ENCODE data around the gene ACACB.

The ACACB gene

DNA sequence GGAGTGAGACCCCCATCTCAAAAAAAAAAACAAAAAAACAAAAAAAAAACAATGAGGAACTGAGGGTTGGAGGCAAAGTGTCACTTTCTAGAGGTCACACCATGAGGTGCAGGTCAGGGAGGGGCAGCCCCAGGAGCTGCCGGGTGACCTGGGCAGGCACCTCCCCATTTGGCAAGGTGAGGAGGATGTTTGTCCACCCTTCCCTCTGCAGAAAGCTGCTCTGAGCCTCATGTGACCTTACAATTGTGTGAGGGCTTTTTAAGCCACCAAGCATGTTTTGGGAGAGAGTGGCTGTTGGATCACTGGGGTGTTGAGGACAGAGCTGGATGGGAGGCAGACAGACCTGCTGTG lies 143.1 kb downstream of the ACACB start:
- TF ChIP-seq, protein P1, sequence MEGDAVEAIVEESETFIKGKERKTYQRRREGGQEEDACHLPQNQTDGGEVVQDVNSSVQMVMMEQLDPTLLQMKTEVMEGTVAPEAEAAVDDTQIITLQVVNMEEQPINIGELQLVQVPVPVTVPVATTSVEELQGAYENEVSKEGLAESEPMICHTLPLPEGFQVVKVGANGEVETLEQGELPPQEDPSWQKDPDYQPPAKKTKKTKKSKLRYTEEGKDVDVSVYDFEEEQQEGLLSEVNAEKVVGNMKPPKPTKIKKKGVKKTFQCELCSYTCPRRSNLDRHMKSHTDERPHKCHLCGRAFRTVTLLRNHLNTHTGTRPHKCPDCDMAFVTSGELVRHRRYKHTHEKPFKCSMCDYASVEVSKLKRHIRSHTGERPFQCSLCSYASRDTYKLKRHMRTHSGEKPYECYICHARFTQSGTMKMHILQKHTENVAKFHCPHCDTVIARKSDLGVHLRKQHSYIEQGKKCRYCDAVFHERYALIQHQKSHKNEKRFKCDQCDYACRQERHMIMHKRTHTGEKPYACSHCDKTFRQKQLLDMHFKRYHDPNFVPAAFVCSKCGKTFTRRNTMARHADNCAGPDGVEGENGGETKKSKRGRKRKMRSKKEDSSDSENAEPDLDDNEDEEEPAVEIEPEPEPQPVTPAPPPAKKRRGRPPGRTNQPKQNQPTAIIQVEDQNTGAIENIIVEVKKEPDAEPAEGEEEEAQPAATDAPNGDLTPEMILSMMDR (IDR thresholded peaks at IDR 0.05; ENCODE audit: control extremely low read depth, extremely low read depth, low read depth, missing control alignments) = no peak
- no peak for DNase-seq (ENCODE audit: extremely low spot score)
- CTCF ChIA-PET = no interaction called here
- POLR2A ChIA-PET = no interaction called here

DNA sequence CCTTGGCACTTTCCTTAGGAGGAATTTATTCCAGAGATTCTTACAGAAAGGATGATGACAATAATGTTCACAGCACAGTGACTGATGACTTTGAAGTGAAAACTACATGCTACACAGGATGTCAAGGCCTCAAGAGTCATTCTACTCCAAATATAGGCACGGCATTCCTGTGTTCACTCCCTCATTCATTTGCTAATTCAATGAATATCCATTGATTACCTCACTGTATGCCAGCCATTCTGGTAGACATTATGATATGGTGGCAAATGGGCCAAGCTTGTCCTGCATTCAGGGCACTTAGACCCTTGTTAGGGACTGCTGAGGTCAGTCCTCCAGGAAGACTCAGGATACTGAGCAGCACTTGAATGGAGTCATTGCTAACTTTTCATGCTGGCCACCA lies 144.7 kb downstream of the ACACB start:
- POLR2A ChIA-PET = no interaction called here
- TF ChIP-seq, protein P1 (IDR thresholded peaks at IDR 0.05; ENCODE audit: control extremely low read depth, extremely low read depth, low read depth, missing control alignments) = no peak
- DNase-seq (ENCODE audit: extremely low spot score) = no peak
- CTCF ChIA-PET = interaction anchor here (1.7 kb wide), 1 partner anchor 8 kb away, joined by 9 read pairs; no protein-coding TSS in a partner anchor

DNA sequence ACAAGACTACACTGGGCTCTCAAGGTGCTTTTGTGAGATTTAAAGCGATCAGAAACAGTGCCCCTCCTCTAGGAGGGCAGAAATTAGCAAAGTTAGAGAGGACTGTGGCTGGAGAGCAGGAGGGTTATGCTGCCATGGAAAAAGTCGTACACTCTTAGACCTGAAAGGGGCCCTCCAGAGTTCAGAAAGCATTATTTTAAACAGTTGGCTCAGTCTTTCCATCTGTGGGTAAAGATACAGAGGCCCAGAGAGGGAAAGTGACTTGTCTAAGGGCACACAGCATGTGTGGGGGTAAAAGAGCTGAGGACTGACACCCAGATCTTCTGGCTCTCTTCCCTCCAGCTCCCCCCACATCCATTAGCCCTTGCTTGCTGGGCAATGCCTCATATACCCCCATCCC lies 145.6 kb downstream of the ACACB start:
- DNase-seq (ENCODE audit: extremely low spot score) = no peak
- TF ChIP-seq, protein P1 (IDR thresholded peaks at IDR 0.05; ENCODE audit: control extremely low read depth, extremely low read depth, low read depth, missing control alignments) = no peak
- ChIA-PET CTCF (interaction anchor here (0.7 to 4.5 kb wide), 5 partner anchors 9 to 132 kb away, joined by 3 to 42 read pairs (median 5); no protein-coding TSS in a partner anchor), POLR2A (no interaction called here)

DNA sequence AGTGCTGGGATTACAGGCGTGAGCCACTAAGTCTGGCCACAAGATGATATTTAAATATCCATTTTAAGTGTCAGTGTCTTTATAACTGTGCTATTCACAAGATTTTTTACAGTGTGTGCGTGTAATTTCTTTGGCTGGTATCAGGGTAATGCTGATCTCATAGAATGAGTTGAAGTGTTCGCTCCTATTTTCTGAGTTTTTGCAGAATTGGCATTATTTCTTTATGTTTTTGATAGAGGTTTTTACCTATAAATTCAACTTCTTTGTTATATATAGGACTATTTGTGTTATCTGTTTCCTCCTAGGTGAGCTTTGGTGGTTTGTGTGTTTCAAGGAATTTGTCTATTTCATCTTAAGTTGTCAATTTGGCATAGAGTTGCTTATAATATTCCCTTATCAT lies 147.1 kb downstream of the ACACB start:
- CTCF ChIA-PET = interaction anchor here (0.7 to 4.5 kb wide), 13 partner anchors 11 to 512 kb away, joined by 3 to 42 read pairs (median 4); no protein-coding TSS in a partner anchor
- POLR2A ChIA-PET = no interaction called here
- DNase-seq (ENCODE audit: extremely low spot score) = no peak
- TF ChIP-seq, protein P1 (IDR thresholded peaks at IDR 0.05; ENCODE audit: control extremely low read depth, extremely low read depth, low read depth, missing control alignments) = no peak

DNA sequence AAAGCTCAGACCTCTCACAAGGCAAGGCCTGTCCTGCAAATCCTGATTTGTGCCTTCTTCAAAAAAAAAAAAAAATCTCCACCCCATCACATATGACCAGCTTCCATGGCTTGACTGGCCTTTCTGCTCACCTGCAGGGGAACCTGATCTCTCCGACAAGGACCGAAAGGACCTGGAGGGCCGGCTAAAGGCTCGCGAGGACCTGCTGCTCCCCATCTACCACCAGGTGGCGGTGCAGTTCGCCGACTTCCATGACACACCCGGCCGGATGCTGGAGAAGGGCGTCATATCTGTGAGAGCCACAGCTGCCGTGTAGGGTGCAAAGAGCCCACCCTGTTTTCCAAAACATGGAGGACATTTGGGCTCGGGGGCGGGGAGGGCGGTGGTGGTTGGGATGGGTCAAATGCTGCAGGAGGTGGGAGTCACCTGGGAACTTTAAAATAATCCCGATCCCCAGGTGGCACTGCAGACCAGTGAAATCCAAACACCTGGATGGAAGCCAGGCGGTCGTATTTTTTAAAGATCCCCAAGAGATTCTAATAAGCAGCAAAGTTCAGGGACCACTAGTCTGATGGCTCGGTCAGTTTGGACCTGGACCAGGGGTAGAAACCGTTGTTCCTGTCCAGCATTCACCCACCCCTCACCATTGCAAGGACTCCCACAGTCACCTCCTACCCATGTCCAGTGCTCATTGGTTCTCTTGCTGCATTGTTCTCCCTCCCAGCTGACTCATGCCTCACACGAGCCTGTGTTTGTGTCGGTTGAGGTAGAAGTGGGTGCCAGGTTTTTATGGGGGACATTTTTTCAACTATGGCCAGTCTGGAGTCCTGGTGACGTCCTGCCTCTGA lies 147.9 kb downstream of the ACACB start:
- DNase-seq (ENCODE audit: extremely low spot score) = peak; percentile 85
- TF ChIP-seq, protein P1 (IDR thresholded peaks at IDR 0.05; ENCODE audit: control extremely low read depth, extremely low read depth, low read depth, missing control alignments) = peak; percentile 72
- CTCF ChIA-PET = interaction anchor here (0.7 to 4.5 kb wide), 13 partner anchors 11 to 131 kb away, joined by 3 to 42 read pairs (median 4); no protein-coding TSS in a partner anchor
- POLR2A ChIA-PET = no interaction called here

DNA sequence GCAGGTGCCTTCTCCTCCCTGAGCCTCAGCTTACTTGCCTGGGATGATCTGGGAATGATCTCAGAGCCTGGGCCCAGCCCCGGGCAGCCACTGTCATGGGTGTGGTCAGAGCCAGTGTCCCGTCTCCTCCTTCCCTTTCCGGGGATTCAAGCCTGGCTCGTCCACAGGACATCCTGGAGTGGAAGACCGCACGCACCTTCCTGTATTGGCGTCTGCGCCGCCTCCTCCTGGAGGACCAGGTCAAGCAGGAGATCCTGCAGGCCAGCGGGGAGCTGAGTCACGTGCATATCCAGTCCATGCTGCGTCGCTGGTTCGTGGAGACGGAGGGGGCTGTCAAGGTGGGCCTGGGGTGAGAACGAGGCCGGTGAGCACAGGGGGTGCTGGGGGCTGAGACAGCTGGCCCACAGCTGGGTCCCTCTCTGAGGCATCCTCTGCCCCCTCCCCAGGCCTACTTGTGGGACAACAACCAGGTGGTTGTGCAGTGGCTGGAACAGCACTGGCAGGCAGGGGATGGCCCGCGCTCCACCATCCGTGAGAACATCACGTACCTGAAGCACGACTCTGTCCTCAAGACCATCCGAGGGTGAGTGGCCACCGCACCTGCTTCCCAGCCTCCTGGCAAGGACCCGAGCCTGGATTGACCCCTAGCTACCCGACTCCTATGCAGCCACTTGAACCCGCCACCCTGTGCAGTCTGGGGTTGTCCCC lies 148.7 kb downstream of the ACACB start:
- TF ChIP-seq, protein P1 (IDR thresholded peaks at IDR 0.05; ENCODE audit: control extremely low read depth, extremely low read depth, low read depth, missing control alignments) = no peak
- CTCF ChIA-PET = interaction anchor here (0.8 to 4.5 kb wide), 7 partner anchors 10 to 130 kb away, joined by 4 to 42 read pairs (median 10); no protein-coding TSS in a partner anchor
- POLR2A ChIA-PET = no interaction called here
- no peak for DNase-seq (ENCODE audit: extremely low spot score)
